GM11168 (cell line): ENCODE results near the gene ADAD2.

ENCODE experiments used
- in situ Hi-C: fragments of 300-500 bp; cut with MboI; formaldehyde crosslinking; loops from one replicate; pipeline ENCODE4 v1.12.0; 2022; ENCODE audit warnings: low sequenced_read_pairs; ENCODE audit not compliant: unreplicated experiment

The ADAD2 gene

DNA sequence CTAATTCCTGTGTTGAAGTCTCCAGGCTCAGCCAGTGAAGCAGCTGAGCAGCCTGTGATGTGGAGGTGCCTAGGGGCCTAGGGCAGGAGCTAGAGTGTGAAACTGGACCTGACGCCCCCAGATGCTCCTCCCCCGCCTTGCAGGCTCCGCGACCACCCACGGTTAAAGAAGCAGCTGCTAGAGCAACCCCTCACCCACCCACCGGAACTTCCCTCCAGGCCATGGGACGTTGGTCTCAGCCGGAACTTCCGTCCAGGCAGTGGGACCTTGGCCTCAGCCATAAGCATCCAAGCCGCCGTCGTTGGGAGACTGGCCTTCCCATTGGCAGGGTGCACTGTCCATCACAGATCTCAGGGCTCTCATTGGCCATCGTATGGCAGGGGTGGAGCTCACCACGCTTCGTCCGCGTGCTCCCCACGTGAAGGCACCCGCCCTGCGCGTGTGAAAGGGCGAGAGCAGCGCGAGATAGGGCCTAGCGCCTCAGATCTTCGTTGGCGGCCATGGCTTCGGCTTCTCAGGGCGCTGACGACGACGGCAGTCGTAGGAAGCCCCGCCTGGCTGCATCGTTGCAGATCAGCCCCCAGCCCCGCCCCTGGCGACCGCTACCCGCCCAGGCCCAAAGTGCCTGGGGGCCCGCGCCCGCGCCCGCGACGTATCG lies at the start of gene ADAD2:
Gene ADAD2, plus strand, starts transcription at position 427 of the 658 bp plus-strand sequence. Its CDS starts 74 bp downstream, at position 501.
- in situ Hi-C loops: loop anchor here (25.0 kb wide), 1 partner anchor 229 kb away; the partner anchor contains the start of genes NECAB2 and OSGIN1

DNA sequence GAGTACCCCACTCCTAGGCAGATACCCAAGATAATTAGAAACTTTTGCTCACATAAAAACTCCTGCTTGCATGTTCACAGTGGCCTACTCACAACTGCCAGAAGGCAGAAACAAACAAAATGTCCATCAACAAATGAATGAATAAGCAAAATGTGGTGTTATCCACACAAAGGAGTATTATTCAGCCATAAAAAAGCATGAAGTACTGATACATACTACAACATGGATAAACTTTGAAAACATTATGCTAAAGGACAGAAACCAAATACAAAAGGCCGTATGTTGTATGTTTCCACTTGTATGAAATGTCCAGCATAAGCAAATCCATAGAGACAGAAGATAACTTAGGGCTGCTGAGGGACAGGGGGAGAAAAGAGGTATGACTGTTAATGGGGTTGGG lies 47.9 kb upstream of the ADAD2 start:
- in situ Hi-C loops: no loop called here

DNA sequence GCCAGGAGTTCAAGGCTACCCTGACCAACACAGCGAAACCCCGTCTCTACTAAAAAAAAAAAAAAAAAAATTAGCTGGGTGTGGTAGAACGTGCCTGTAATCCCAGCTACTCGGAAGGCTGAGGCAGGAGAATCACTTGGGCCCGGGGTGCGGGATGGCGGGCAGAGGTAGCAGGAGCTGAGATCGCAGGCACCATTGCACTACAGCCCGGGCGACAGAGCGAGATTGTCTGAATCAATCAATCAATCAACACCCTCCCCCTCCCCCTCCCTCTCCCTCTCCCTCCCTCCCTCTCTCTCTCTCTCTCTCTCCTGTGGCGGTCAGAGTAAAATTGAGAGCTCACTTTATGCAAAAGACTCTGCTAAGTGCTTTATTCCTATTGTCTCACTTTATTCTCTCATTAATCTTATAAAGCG lies 47.2 kb upstream of the ADAD2 start:
- in situ Hi-C loops: no loop called here

DNA sequence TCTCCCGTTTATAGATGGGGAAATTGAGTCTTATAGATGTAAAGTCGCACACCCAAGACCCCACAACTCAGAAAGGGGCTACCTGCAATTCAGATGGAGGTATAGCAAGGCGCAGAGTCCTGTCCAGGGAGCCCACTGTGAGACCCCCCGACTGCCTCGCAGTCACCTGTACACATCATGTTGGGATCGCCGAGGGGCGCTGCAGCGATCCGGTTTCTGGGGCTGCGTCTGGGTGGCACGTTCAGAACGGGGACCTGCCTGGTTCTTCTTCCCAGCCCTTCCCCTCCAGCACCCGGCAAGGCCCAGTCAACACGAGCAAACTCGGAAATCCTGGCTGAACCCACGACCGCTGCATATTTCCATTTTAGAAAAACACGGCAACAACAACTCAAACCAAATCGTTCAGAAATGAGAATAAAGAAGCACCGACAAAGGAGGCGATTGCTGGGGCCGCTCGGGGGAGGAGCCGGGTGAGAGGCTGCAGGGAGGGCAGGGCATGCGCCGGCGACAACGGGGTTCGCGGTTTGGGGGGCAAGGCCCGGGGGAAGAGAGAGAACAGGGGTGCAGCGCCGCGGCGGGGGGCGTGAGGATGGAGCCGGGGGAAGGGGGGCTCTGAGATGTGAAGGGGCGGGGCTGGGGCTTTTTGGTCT lies 46.6 kb upstream of the ADAD2 start:
- in situ Hi-C loops: no loop called here

DNA sequence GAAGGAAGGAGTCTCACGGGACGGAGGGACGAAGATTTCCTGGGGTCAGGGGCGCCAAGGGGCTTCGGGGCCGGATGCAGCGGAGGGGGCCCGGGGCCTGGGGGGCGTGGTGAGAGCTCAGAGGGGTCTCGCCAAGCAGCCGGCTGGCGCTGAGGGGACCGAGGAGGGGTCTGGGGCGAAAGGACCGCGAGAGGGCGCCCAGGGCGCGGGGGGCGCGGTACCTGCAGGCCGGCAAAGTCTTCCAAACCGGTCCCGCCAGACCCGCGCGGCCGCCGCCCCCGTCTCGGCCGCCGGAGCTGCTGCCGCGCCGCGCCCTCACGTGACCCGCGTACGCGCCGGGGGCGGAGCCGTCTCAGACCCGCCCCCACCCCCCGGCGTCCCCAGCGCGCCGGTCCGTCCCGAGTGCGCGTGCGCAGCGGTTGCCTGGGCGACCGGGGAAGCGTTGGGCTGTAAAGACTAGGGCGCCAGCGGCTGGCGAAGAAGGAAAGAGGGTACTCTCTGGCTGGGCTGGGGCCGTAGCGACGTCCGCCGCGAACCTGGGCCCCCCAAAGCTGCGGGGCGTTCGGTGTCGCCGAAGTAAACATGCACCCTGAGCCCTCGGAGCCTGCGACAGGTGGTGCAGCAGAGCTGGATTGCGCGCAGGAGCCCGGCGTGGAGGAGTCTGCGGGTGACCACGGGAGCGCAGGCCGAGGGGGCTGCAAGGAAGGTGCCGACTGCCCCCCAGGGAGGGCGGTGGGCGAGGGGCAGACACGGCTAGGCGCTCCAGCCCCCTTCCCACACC lies 45.9 kb upstream of the ADAD2 start, which contains the start of the genes DNAAF1 and HSDL1:
Gene DNAAF1, plus strand, starts transcription at position 450 of the 781 bp plus-strand sequence. Its CDS starts 133 bp downstream, at position 583.
Gene HSDL1, minus strand, starts transcription at position 319 of the 781 bp plus-strand sequence. CDS start 13,856 bp downstream, outside the sequence.
- in situ Hi-C loops: no loop called here

DNA sequence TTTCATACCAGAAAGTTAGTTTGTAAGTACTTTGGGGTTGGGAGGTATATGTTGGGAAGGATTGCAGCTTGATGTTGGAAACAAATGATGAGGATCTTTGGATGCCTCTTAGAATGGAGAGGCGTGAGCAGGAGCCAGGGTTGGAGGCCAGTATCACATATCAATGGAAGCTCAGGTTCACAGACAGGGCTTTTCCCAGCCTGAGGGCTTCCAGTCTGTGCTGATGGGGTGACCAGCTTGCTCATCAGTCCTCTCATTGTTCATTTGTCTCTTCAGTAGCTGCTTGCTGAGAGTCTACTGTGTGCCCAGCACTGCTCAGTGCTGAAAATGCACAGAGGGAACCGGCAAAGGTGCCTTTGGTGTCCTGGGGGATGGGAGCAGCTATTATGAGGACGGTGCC lies 40.0 kb upstream of the ADAD2 start:
- in situ Hi-C loops: no loop called here

DNA sequence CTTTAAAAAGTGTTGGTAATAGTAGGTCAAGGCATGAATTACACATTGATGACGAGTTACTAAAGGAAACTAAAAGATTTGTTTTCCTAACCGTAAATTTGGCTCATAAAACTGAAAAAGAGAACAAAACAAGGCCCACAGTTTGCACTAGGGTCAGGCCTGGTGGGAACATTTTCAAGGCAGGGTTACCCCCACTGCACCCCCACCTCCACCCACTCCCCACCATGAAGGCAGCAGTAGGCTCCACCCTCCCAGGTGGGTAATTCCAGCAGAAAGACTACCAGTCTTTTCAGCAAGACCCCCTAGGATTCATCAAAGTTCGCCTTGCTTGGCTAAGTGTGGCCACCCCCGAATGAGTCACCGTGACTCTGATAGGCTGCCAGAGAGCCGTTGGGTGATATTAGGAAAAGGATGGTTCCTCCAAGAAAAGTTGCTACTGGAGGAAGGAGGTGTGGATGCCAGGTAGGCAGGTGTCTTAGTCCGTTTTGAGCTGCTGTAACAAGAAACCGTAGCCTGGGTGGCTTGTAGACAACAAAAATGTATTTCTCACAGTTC lies 37.2 kb upstream of the ADAD2 start:
- in situ Hi-C loops: no loop called here

DNA sequence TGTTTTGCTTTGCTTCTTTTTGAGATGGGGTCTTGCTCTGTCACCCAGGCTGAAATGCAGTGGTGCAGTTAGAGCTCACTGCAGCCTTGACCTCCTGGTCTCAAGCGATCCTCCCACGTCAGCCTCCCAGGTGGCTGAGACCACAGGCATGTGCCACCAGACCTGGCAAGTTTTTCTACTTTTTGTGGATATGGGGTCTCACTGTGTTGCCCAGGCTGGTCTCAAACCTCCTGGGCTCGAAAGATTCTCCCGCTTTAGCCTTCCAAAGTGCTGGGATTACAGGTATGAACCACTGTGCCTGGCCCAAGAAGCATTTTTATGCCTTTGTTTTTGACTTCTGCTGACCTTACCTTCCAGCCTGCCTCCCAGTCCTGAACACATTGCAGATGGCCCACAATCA lies 35.7 kb upstream of the ADAD2 start:
- in situ Hi-C loops: no loop called here

DNA sequence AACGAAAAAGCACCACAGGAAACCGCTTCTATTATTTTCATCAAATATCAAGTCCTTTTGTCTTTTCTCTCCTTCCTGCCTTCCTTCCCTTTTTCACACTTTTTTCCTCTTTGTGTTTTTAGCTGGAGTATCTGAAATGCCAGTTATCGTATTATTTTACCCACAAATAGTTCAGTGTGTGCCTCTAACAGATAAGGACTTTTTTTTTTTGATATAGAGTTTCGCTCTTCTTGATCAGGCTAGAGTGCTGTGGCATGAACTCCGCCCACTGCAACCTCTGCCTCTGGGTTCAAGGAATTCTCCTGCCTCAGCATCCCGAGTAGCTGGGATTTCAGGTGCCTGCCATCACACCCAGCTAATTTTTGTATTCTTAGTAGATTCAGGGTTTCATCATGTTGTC lies 35.2 kb upstream of the ADAD2 start:
- in situ Hi-C loops: no loop called here

DNA sequence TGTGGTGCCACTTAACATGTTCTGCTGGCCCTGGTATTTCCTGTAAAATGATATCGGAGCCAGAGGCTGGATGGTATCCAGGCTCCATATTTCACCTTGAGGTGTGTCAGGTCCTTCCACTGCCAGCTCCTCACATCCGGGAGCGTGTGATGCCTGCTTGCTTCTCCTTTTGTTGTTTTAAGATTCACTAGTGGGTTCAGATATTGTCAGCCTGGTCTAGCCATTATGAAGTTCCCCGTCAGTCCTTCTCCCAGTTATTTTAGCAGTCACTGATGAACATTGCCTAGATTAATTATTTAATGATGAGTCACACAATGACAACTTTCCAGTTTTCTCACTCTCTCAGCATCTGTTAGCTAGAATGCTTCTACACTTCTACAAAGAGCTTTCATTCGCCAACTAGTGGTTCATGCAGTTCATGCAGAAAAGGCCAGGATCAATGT lies 34.6 kb upstream of the ADAD2 start:
- in situ Hi-C loops: no loop called here

DNA sequence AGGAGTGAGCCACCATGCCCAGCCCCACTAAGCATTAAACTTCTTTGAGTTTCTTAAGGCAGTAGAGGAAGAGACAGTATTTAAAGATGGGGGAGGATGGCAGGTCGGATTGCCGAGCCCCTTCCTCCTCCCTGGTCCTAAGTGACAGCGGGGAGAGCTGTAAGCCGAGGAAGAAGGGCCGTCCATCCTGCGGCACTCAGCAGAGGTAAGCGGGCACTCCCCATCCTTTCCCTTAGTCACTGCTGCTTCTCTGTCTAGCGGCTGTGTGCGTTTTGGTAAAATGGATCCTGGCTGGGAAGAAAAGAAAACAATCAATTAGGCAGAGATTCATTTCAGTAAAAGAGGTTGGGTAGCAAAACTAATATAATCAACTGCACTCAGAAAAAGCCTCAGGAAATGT lies 31.9 kb upstream of the ADAD2 start:
- in situ Hi-C loops: no loop called here

DNA sequence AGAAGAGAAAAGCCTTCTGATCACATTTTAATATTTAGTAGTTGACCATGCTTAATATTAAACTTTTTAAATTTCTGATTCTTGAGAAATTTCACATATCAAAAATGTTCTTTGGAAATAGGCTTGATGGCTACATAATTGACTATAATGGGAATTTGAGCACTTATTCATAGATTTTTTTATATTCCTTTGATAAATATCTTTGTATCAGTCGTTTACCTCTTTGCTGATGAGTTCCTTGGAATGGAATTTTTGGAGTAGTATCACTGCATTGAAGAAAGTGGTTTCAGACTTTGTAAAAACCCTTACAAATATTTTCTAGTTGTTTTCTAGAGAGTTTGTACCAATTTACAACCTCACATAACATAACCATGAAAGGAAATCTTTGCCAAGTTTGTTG lies 31.2 kb upstream of the ADAD2 start:
- in situ Hi-C loops: no loop called here

DNA sequence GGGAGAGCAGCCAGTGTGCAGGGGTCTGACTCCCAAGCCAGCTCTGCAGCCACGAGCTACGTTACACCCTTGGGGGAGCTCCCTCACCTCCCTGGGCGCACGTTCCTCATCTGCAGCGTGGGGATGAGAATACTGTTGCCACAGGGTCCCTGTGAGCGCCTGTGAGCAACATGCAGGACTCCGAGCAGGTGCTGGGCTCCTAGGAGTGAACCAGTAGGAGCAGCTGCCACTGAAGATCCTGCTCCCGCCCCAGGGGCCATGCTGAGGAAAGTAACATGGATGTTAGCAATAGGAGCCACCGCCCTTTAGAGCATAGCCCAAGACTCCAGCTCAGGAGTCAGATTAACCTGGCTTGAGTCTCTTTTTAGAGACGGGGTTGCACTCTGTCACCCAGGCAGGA lies 29.9 kb upstream of the ADAD2 start:
- in situ Hi-C loops: no loop called here

DNA sequence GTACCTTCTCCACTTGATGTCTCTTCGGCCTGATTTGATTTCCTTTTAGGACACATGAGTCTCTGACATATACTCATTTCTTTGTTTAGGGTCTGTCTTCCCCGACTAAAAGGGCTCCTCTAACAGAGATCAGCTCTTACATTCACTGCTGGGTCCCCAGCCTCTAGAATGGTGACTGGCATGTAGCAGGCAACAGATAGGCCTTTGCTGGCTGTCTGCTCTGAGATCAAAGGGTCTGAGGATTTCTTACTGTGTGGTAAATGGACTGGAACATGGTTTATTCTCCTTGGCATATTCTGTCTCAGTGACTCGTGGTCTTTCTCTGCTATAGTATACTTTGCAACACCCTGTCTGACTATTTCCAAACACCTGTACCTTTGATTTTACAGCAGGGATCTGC lies 29.2 kb upstream of the ADAD2 start:
- in situ Hi-C loops: no loop called here

DNA sequence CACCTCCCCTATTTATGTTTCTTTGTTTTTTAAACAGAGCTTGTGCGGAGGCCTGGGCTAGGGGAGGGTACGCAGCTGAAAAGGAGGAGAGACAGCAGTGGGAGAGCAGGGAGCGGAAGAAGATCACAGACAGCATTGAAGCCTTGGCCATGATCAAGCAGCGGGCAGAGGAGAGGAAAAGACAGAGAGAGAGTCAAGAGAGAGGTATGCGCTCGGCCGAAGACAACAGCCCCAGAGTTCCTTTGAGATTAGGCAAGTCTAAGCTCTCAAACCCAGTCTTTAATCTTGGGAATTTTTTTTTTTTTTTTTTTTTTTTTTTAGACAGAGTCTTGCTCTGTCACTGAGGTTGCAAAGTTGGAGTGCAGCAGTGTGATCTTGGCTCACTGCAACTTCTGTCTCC lies 25.2 kb upstream of the ADAD2 start:
- in situ Hi-C loops: no loop called here

DNA sequence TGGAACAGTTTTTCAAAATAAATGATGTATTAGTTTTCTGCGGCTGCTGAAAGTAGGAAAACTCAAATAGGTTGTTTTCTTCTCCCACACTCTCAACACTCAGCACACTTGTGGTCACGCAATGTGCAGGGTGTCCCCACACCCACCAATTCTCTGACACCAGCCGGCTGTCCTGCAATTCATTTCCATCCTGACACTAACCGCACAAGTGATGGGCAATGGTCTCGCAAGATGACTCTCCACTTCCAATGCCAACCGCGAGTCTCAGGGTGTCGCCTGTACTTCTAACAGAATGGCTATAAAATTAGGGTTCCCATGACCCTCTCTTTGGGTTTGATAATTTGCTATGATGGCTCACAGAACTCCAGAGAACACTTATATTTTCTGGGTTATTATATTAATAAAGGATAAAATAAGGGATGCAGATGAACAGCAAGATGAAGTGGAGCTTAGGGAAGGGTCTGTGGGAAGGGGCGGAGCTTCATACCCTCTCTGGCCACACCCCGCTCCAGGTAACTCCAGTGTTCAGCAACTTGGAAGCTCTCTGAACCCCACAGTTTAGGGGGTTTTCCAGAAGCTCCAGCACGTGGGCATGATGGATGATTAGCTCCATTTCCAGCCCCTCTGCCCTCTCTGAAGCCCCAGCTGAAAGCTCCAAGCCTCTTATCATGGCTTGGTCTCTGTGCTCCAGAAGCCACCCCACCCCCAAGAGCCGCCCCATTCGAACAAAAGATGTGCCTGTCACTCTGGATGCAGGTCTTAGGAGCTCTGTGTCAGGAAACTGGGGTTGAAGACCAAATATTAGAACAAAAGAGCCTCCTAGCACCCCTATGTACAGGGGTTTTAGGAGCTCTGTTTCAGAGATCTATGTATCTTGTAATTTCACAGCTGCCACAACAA lies 23.9 kb upstream of the ADAD2 start:
- in situ Hi-C loops: no loop called here

DNA sequence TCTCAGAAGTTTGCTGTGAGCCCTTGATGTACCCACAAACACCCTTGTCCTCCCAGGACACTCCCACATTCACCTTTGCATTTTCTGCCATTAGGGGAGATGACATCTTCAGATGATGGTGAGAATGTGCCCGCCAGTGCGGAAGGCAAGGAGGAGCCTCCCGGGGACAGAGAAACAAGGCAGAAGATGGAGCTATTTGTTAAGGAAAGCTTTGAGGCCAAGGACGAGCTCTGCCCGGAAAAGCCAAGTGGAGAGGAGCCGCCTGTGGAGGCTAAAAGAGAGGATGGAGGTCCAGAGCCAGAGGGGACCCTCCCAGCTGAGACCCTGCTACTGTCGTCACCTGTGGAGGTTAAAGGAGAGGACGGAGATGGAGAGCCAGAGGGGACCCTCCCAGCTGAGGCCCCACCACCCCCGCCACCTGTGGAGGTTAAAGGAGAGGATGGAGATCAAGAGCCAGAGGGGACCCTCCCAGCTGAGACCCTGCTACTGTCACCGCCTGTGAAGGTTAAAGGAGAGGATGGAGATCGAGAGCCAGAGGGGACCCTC lies 21.1 kb upstream of the ADAD2 start:
- in situ Hi-C loops: no loop called here

DNA sequence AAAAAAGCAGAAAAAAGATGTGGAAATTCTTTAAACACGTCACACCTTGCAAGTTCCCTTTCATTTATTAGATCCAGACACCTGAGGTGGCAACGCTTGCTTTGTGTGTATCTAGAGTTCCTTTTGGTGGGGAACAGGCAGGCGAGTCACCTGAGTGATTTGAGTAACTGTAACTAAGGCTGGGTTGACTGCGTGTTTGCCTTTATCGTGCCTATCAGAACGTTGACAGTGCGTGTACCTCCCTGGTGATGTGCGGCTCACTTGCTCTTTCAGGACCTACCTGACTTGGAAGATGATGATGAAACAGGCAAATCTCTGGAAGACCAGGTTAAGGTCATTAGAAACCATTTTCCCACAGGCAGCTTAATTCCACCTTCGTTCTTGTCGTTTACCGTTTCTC lies 16.6 kb upstream of the ADAD2 start:
- in situ Hi-C loops: no loop called here

DNA sequence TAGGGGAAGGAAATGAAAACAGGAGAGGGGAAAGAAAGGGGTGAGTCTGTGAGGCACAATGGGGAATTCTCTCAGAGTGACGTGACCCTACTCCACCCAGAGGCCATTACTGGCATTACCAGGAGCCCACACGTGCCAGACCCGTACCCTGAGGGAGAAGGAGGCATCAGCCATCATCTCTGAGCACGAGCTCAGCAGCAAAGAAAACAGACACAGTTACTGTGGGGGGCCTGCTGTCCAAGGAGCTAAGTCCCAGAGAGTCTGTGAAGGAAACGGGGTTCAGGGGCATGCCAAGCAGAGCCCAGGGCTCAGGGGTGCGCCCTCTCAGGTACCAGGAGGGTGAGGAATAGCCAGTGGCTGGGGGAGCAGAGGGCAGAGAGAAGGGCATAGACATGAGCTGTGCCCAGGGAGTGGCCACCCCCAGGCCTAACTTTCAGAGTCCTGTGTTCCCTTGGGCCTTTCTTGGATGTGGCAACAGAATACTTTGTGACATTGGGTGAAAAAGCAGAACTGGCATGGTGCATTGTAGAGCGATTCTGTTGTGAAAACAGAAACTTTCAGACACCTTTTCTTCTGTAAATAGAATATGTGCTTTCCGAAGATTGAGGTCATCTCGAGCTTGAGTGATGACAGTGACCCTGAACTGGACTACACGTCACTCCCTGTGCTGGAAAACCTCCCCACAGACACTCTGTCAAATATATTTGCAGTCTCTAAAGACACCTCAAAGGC lies 15.4 kb upstream of the ADAD2 start:
- in situ Hi-C loops: loop anchor here (5.0 to 25.0 kb wide), 2 partner anchors 88 to 213 kb away; partner anchors contain the start of genes NECAB2 and OSGIN1
